Right lung (tissue), 10 donors: ENCODE measurements around the gene TMEM235. TPM values are rescaled to one million over a fixed set of nuclear protein-coding genes. Genes with fewer than 3 reads are reported as not detected.

Source experiments
- DNase-seq, 2 donors: peaks; one replicate each; pipeline ENCODE4 v3.0.0-alpha.2; 2013
- long read RNA-seq, 8 donors: transcript quantifications; one replicate each; lab custom pipeline, GENCODE V29; 2026
- polyA plus RNA-seq, 5 donors: library from polyadenylated mRNA; unstranded; fragments of 120-200 nt; gene quantifications; one replicate each; pipeline versions ENCODE4 v1.2.1 to v1.2.3, GENCODE V29; 2013; ENCODE audit warnings: inconsistent platforms in 1 of 5, low replicate concordance in 1 of 5; ENCODE audit not compliant: insufficient read length in 5 of 5, insufficient read depth in 1 of 5

The TMEM235 gene
- under 1 TPM; 0.08 to 0.21 (median 0.16) TPM for polyA plus RNA-seq
- long read RNA-seq, donor 1 = 0 reads
- long read RNA-seq, donor 2 = 0 reads
- long read RNA-seq, donor 3 = 0 reads
- long read RNA-seq, donor 4 = 0 reads
- long read RNA-seq, donor 5 = 0 reads
- long read RNA-seq, donor 6 = 0 reads
- long read RNA-seq, donor 7 = 0 reads
- long read RNA-seq, donor 8 = 0 reads

DNA sequence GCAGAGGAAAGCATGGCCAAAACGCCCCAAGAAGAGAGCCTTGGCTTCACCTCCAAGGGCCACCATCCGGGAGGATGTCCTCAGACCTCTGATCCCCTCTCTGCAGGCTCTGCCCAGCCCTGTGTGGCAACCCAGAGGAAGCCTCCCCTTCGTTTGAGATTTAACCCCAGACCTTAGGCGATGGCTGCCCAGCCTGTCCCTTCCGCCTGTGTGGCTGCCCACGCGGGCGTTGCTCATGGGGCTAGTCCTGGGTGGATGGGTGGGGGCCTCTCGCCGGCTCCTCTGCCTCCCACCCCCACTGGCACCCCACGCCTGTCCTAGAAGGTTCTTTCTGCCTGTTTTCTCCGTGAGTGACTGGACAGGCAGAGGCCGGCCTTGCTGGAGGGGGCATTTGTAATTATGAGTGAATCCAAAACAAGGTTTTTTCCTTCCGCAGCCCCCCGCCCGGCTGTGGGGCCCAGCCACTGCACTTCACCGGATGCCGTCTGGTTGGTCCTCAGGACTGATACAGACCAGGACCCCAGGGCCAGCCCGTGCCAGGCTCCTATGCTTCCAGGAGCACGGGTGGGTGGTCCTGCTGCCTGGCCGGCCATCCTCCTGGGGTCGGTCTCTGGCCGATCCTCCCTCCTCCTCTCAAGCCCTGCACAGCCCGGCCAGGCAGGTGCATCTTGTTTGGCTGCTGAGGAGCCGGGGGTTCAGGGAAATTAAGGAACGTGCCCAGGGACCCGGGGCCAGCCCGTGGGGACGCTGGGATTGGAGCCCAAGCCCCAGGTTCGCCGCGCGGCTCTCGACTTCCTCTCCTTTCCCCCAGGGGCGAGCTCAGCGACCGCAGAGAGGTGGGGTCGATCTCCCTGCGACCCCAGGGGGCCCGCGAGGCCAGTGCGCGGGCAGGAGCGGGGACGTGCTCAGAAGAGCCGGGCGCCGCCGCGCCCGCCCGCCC lies at the start of gene TMEM235:
TMEM235 (plus strand) TSS at position 636 of the 940 bp plus-strand sequence. CDS start 393 bp downstream, outside the sequence.
- no peak for DNase-seq

DNA sequence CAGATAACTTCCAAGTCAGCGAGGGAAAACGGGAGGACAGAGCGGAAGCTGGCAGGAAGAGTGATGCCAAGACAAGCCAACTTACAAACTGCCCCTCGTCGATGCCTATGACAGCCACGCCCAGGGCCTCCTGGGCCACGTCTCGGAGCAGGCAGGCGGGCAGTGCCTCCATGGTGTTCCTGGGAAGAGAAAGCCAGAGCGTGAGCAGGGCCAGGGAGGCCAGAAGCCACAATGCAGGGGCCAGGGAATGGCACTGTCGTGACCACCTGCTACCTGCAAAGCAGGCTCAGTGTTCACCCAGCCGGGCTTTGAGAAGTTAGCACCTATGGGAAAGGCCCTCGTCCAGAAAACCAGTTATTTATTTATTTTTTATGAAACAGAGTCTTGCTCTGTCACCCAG lies 48.9 kb upstream of the TMEM235 start:
- no peak for DNase-seq

DNA sequence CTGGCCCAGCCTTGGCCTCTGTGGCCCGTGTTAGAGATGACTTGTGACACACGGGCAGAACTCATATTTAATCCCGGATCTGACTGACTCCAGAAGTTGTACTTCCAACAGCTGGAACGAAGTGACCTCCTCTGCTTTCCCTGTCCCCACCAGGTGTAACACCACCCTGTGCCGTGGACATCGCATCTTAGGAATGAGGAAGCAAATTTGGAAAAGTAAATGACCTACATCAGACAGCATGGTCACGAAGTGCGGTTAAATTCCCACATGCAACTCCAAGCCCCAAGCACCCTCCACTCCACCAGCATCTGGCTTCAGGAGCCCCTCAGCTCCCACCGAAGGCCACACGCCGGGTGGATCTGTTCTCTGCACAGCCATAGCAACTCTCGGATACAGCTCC lies 47.5 kb upstream of the TMEM235 start:
- no peak for DNase-seq

DNA sequence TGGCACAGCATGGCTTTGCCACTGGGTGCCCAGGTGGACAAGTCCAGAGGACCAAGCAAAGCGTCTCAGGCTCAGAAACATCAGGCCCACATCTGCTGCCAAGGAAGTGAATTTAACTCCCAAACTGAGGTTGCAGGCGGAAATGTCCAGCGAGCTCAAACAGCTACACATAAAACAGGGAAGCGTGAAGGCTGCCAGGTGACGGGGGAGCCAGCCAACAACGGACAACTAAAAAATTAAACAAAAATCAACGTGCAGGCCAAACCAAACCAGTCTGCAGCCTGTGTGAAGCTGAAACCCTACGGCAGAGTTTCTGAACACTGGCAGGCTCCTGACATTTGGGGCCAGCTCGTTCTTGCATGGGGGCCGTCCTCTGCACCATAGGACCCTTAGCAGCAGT lies 47.1 kb upstream of the TMEM235 start:
- no peak for DNase-seq

DNA sequence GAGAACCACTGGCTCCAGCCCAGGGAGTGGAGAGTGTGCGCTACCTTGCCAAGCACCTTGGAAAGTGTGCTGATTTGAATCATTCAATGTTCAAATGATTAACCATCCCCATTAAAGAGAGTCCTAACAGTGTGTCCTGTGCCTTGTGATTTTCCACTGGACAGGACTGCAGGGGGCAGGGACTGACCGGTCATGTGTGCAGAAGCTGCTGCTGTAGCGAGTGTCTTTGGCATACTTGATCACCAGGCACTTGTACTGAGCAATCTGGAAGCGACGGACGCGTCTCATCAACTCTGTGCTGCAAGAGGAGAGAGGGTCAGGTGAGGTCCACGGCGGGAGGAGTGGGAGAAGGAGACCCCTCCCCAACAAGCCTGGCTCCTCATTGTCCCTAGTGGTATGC lies 46.6 kb upstream of the TMEM235 start:
- DNase-seq = no peak

DNA sequence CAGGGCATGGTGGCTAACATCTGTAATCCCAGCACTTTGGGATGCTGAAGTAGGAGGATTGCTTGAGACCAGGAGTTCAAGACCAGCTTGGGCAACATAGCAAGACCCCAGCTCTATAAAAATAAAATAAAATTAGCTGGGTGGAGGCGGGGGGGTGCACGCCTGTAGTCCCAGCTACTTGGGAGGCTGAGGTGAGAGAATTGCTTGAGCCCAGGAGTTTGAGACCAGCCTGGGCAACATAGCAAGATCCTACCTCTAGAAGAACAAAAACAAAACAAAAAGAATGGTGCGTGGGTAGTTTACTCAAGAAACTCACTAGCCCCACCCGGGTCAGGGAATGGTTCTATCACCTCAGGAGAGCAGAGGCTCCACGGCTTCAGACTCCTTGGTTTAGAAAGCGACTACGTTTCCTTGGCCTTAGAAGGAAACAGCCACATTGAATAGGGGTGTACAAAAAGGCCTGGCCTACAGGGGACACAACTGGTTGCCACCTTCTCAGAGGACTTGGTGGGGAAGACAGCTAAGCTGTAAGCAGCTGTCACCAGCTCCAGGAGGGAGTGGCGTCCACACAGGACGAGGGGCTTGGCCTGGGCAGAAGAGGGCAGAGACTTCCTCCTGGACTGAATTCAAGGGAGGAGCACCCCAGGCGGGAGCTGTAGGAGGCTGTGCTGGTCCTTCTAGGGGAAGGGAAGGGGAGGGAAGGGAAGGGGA lies 45.3 kb upstream of the TMEM235 start:
- DNase-seq = no peak

DNA sequence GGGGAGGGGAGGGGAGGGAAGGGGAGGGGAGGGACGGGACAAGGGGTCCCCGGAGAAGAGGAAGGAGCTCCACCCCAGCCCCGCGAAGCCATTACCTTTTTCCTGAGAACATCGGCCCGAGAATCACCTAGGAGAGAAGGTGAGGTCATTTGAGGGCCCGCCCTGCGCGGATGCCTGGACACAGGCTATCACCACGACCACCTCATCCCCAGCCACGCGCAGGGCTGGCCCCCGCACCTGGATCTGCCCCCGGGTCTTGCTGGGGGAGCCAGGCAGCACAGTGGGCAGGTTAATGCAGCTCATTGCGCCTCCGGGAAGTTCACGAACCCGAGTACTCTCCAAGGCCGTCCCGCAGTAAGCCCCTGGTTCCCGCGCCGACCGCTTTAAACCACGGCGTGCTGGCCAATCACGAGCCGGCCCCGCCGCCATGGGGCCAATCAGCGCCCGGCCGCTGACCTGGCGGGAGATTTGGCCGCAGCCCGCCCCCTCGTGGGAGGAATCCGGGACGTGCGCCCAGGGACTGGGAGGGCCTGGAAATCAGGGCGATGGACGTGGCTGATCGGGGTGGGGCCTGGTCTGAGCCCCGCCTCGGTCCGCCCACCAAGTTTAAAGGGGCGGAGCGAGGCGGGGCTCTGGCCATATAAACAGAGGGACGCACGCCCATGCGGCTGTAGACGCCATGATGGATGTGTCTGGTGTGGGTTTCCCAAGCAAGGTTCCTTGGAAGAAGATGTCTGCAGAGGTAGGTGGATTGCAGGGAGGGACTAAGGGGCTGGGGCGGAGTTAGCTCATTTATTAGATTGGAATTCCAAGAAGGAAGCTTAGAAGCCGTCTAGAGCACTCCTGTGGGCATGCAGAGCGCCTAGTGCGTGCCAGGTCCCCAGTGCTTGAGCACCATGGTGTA lies 44.5 kb upstream of the TMEM235 start, which contains the start of the genes AFMID and TK1:
AFMID (plus strand) TSS at position 671 of the 904 bp plus-strand sequence; CDS start at position 680, 9 bp downstream.
TK1 (minus strand) TSS at position 361 of the 904 bp plus-strand sequence; CDS start at position 303, 58 bp downstream.
- peak; percentile 94 to 96 for DNase-seq

DNA sequence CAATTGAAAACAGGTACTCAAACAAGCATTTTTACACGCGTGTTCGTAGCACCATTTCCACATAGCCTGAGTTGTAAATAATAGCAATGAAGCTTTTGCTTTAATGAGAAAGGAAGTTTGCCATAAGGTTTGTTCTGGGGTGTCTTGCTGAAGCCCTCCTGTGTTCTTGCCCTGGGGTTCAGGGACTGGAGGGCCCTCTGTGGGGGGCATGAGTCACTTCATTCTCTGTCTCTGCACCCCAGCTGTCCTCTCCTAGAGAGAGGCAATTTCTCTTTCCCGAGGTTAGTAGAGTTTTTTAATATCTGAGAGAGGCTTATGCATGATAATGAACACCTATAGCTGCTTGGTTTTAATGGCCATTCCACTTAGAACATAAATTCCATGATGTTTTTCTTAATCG lies 34.7 kb upstream of the TMEM235 start:
- no peak for DNase-seq

DNA sequence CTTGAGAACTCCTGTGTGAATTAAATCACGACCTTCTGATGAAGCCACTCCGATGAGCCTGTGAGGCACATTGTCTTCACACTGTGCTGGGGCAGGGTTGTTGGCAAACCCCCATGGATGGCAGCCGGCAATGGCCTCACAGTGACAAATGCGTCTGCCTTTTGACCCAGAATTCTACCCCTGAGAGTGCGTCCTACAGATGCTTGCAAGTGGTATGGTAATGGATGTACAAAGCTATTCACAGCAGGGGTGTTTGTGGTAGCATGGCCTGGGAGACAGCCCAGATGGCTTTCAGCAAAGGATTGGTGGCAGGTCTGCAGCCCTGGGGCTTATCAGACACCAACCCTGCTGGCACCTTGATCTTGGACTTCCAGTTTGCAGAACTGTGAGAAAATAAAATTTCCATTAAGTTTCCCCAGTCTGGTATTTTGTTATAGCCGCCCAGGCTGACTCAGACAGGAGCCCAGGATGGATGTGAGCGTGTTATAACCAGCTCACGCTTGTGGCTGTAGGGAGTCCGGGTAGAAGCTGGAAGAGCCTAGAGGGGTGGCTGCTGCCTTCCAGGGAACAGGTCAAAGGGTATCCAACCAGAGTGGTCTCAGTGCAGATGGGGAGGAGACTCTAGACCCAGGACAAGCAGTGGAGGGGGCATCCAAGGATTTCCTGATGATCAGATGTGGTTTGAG lies 34.1 kb upstream of the TMEM235 start:
- DNase-seq = no peak

DNA sequence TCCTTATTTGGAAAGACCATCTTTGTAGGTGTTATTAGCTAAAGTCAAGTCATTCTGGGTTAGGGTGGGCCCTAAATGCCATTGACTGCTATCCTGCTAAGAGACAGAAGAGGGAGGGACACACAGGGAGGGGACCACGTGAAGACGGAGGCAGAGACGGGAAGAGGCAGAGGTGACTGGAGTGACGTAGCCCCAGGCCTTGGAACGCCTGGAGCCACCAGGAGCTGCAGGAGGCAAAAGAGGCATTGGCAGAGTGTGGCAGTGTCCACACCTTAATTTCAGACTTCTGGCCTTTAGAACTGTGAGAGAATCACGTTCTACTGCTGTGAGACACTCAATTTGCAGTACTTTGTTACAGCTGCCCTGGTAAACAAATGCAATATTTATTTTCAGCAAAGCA lies 31.0 kb upstream of the TMEM235 start:
- DNase-seq = no peak

DNA sequence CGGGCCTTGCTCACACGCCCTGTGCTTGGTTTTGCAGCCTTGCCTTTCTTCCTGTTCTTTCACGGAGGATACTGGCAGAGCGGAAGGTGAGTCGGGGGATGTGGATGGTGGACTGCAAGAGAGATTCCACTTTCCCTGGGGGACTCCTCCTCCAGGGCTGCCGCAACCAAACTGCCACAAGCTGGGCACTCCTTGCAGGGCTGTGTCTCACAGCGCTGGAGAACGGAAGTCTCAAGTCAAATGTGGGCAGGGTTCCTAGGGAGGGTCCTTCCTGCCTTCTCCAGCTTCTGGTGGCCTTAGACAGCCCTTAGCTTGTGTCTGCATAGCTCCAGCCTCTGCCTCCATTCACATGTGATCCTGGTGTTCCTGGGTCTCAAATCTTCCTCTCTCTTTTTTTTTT lies 28.8 kb upstream of the TMEM235 start:
- DNase-seq = no peak

DNA sequence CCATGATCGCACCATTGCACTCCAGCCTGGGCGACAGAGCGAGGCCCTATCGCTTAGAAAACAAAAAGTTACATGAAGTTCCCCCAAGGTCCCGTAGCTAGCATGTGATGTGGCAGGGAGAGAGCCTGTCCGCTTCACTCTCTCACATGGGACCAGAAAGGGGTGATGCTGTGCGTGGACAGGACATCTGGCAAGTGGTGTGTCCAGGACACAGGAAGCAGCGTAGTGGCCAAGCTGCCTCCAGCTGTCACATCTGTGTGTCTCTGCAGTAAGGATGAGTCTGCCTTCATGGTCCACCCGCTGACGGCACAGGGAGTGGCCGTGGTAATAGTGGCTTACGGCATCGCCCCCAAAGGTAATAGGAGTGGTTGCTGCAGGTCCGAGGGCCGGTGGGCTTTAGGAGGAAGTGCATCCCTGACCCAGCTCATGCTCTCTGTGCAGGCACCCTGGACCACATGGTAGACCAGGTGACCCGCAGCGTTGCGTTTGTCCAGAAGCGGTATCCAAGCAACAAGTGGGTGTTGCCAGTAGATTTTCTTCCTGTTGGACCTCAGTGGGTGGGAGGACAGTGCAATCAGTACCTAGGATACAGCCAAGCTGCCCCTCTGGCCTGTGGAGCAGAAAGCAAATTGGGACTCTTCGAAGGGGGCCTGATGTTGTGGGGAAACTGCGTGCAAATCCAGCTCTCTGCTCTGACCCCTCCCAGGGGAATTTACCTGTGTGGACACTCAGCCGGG lies 26.9 kb upstream of the TMEM235 start:
- no peak for DNase-seq

DNA sequence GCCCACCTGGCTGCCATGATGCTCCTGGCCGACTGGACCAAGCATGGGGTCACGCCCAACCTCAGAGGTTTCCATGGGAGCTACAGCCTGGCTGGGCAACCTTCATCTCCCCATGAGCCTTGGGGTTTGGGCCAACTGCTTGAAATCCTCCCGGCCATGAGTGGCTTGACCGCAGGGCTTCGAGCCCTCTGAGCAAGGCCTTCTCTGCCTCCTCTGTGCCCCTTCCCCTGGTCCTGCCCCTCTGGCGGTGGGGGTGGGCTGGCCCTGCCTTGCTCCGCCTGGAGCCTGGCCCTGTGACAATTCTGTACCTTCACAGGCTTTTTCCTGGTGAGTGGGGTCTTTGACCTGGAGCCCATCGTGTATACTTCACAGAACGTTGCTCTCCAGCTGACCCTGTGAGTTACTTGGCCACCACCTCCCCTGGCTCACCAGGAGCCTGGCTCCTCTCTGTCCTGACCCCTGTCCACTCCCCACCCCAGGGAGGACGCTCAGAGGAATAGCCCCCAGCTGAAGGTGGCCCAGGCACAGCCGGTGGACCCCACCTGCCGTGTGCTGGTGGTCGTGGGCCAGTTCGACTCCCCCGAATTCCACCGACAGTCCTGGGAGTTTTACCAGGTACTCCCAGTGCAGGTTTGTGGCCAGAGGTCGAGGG lies 26.2 kb upstream of the TMEM235 start:
- DNase-seq = no peak

DNA sequence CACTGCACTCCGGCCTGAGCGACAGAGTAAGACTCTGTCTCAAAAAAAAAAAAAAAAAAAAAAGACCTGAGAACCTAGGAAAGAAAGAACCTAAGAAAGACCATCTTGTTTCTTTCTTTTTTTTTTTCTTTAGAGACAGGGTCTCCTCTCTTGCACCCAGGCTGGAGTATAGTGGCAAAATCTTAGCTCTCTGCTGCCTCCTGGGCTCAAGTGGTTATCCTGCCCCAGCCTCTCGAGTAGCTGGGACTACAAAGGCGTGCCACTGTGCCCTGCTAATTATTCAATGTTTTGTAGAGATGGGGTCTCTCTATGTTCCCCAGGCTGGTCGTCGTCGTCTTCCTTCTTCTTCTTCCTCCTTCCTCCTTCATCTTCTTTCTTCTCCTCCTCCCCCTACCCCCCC lies 25.1 kb upstream of the TMEM235 start:
- no peak for DNase-seq

DNA sequence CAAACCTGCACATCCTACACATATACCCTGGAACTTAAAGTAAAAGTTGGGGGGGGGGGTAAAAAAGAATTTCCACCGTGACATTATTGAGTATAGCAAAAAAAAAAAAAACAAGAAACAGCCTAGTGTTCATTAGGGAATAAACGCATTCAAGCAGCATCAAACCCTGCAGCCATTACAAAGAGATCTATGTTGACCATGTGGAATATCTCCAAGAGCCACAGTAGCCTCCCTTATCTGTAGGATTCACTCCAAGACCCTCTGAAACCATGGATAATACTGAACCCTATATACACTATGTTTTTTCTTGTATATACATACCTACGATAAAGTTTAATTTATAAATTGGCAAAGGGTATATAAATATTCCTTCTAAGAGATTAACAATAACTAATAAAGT lies 22.9 kb upstream of the TMEM235 start:
- no peak for DNase-seq

DNA sequence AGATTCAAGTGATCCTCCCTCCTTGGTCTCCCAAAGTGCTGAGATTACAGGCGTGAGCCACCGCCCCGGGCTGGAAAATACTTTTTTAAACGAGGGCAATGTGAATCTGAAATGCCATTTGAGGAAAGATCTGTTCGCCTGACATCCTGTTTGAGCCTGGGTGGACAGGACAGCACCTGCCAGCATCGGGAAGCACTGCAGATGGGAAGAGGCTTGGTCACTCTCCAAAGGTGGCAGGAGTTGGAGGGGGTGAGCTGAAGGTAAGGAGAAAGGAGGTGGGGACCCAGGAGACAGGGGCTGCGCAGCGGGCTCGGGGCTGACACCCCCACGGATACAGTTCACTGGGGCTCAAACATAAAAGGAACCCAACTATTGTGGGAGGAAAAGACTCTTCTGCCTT lies 21.3 kb upstream of the TMEM235 start:
- DNase-seq = no peak

DNA sequence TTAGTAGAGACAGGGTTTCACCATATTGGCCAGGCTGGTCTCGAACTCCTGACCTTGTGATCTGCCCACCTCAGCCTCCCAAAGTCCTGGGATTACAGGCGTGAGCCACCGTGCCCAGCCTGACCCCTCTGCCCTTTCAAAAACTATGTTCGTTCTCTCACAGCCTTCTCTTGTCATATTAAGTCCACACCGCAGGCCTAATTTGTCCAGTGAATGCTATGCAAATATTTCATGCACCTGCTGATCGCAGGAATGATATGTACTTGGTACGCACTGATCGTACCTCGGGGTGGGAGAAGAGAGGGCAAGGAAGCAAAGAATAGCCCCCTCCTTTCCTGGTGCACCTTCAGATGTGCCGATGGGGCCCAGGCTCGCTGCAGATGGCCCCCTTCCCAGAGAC lies 20.4 kb upstream of the TMEM235 start:
- no peak for DNase-seq

DNA sequence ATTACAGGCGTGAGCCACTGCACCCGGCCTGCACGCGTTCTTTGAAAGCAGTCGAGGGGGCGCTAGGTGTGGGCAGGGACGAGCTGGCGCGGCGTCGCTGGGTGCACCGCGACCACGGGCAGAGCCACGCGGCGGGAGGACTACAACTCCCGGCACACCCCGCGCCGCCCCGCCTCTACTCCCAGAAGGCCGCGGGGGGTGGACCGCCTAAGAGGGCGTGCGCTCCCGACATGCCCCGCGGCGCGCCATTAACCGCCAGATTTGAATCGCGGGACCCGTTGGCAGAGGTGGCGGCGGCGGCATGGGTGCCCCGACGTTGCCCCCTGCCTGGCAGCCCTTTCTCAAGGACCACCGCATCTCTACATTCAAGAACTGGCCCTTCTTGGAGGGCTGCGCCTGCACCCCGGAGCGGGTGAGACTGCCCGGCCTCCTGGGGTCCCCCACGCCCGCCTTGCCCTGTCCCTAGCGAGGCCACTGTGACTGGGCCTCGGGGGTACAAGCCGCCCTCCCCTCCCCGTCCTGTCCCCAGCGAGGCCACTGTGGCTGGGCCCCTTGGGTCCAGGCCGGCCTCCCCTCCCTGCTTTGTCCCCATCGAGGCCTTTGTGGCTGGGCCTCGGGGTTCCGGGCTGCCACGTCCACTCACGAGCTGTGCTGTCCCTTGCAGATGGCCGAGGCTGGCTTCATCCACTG lies 17.3 kb upstream of the TMEM235 start, which contains the start of gene BIRC5:
BIRC5 (plus strand) TSS at position 238 of the 690 bp plus-strand sequence; CDS start at position 302, 64 bp downstream.
- DNase-seq = peak; percentile 74 to 77

DNA sequence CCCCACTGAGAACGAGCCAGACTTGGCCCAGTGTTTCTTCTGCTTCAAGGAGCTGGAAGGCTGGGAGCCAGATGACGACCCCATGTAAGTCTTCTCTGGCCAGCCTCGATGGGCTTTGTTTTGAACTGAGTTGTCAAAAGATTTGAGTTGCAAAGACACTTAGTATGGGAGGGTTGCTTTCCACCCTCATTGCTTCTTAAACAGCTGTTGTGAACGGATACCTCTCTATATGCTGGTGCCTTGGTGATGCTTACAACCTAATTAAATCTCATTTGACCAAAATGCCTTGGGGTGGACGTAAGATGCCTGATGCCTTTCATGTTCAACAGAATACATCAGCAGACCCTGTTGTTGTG lies 16.7 kb upstream of the TMEM235 start:
- no peak for DNase-seq
